ENCODE results near the gene AK1. TPM values are rescaled to one million over a fixed set of nuclear protein-coding genes. Genes with fewer than 3 reads are reported as not detected.

AK1 gene
- total RNA-seq, 1 donor from 2014 or later: 58.3 TPM

DNA sequence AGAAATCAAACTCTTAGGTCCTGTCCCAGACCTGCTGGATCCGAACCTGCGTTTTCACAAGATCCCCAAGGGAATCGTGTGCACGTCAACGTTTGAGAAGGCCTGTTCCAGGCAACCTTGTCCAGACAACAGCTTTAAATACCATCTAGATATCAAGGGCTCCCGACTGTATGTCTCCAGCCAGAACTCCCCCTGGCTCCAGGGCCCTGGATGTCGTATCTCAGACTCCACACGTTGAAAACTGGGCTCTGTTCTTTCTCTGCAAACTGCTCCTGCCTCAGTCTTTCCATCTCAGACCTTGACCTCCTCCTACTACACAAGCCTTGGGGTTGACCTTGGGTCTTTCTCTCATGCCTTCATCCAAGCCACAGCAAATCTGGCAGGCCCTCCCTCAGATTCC lies 17.2 kb downstream of the AK1 start:
- TF ChIP-seq CTCF (conservative IDR thresholded peaks at IDR 0.05; ENCODE audit: low read depth, low read length): no peak
- H3K4me3 ChIP-seq (ENCODE audit: low read depth, low read length): no peak overlapping the region
- DNase-seq (ENCODE audit: low read depth): no peak

GRCh38 chr9:127858041-127858512 lies 19.4 kb downstream of the AK1 start:
- H3K4me3 ChIP-seq (ENCODE audit: low read depth, low read length): no peak overlapping the region
- no peak for DNase-seq (ENCODE audit: low read depth)
- no peak for TF ChIP-seq CTCF (conservative IDR thresholded peaks at IDR 0.05; ENCODE audit: low read depth, low read length)

DNA sequence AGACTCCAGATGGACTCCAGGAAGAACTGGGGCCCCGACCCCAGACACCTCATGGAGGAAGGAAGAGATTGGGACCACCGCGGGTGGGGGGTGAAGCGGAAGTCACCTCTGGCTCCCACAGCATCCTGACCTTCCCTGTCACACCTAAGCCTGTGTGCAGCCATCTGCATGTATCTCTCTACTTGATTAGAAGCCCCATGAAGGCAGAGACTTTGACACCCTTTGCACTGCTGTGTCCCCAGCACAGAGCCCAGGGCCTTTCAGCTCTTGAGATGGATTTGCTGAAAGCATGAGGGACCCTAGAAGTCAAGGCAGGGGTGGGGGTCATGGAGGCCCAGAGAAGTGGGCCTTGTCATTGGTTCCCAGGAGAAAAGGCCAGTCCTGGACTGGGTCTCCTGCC lies 20.2 kb downstream of the AK1 start:
- DNase-seq (ENCODE audit: low read depth): no peak
- no peak for TF ChIP-seq CTCF (conservative IDR thresholded peaks at IDR 0.05; ENCODE audit: low read depth, low read length)
- no peak overlapping the region for H3K4me3 ChIP-seq (ENCODE audit: low read depth, low read length)

DNA sequence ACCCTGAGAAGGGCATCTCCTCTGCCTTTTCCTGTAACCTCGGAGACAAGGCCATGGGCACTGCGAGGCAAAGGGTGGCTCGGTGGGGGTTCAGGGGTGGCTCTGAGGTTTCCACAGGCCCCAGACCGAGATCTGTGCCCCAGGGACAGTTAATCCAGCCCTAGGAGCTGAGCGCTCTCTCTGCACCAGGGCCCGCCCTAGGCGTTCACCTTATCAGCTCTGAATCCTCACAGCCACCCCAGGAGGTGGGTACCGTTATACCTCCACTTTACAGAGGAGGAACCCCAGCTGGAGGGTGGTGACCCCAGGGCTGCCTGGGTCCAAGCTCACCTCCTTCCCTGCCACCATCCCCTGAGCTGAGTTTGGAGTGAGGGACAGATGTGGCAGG lies 20.8 kb downstream of the AK1 start:
- no peak for DNase-seq (ENCODE audit: low read depth)
- TF ChIP-seq CTCF (conservative IDR thresholded peaks at IDR 0.05; ENCODE audit: low read depth, low read length): no peak
- no peak overlapping the region for H3K4me3 ChIP-seq (ENCODE audit: low read depth, low read length)

- no peak for TF ChIP-seq CTCF (conservative IDR thresholded peaks at IDR 0.05; ENCODE audit: low read depth, low read length)
Observed at GRCh38 chr9:127856094-127856728, 21.3 kb downstream of the AK1 start.

DNA sequence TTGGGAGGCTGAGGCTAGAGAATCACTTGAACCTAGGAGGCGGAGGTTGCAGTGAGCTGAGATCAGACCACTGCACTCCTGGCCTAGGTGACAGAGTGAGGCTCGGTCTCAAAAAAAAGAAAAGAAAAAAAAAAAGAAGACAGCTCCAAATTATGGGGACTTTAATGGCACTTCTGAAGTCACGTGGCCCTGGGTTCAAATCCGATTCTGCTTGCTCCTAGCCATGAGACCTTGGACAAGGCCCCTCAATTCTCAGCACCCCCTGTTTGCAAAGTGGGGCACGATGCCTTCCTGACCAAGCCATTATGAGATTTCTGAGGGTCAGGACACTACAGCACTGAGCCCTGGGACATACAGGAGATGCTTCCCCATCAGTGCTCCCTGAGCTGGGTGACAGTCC lies 22.0 kb downstream of the AK1 start:
- no peak for TF ChIP-seq CTCF (conservative IDR thresholded peaks at IDR 0.05; ENCODE audit: low read depth, low read length)
- H3K4me3 ChIP-seq (ENCODE audit: low read depth, low read length): no peak overlapping the region
- DNase-seq (ENCODE audit: low read depth): no peak

More at GRCh38 chr9:127856094-127856728, 21.3 kb downstream of the AK1 start:
- DNase-seq (ENCODE audit: low read depth): no peak
- H3K4me3 ChIP-seq (ENCODE audit: low read depth, low read length): no peak overlapping the region

GRCh38 chr9:127854960-127855359 lies 22.5 kb downstream of the AK1 start:
- no peak for DNase-seq (ENCODE audit: low read depth)
- H3K4me3 ChIP-seq (ENCODE audit: low read depth, low read length): no peak overlapping the region
- TF ChIP-seq CTCF (conservative IDR thresholded peaks at IDR 0.05; ENCODE audit: low read depth, low read length): no peak

Data from epithelial cell of proximal tubule (primary cell).